Renal pelvis (tissue), 4 donors: ENCODE results near the gene OR7G2. TPM values are rescaled to one million over a fixed set of nuclear protein-coding genes. Genes with fewer than 3 reads are reported as not detected.
A peak's percentile ranks its signal among the peaks of the same experiment; 100 is the strongest.
"Not testable (repeated sequence)": the region's sequence is repeated elsewhere in the genome, so short reads cannot be mapped to it uniquely, and the experiment has no call there.

Source experiments
- DNase-seq: peaks from one replicate; pipeline ENCODE4 v3.0.0-alpha.2; 2013
- polyA plus RNA-seq, 3 donors: library from polyadenylated mRNA; unstranded; fragments of 120-200 nt; gene quantifications; one replicate each; pipeline ENCODE4 v1.2.1, GENCODE V29; 2013; ENCODE audit not compliant: insufficient read length in 3 of 3

The OR7G2 gene
- polyA plus RNA-seq, 3 donors = 0.06 to 0.13 (median 0.07) TPM

GRCh38 chr19:9075064-9075949 is 32.0 kb downstream of the OR7G2 start:
- peak; percentile 82 for DNase-seq

DNA sequence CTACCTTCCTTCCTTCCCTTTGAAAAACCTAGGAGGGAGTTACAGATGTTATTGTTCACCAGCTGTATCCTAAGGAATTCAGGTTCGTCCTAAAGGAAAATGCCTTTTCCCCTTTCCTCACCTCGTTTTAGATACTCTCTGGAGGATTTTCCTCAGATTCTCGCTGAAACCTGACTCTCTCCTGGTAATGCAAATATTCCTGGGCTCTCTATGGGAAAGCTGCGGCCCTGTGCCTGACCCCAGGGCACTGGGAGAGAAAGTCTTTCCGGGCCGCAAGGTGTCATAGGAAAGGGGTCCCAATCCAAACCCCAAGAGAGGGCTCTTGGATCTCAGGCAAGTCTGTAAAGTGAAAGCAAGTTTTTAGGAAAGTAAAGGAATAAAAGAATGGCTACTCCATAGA is 33.5 kb downstream of the OR7G2 start:
- DNase-seq = no peak

- not testable (repeated sequence) for DNase-seq
Observed at GRCh38 chr19:9071720-9072119, 35.6 kb downstream of the OR7G2 start.

- DNase-seq = no peak
Observed at GRCh38 chr19:9070066-9070465, 37.2 kb downstream of the OR7G2 start.

DNA sequence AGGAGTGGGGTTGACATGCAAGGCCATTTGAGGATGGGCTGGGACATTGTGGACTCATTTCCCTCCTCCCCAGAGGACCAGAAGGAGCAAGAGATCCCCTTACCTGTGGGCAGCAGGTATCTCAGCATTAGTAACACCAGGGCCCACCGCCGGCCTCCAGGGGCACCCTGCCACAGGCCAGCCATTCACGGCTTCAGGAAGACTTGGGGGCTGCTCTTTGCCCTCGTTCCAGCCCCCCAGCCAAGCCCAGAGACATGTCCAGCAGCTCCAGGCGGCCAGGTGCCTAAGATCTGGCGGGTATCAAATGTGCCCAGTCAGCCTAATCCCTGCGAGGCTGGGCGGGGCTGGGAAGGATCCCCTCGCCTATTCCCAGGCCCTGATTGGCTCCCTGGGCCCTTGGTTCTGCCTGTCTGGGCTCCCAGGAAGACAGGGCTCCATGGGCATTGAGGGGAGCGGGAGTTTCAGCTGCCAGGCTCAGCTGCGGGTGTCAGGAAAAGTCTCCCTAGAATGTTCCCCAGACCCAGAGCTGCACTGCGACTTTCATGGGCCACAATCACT is 41.7 kb downstream of the OR7G2 start:
- DNase-seq = no peak

GRCh38 chr19:9061879-9062278 is 45.4 kb downstream of the OR7G2 start:
- DNase-seq = no peak

DNA sequence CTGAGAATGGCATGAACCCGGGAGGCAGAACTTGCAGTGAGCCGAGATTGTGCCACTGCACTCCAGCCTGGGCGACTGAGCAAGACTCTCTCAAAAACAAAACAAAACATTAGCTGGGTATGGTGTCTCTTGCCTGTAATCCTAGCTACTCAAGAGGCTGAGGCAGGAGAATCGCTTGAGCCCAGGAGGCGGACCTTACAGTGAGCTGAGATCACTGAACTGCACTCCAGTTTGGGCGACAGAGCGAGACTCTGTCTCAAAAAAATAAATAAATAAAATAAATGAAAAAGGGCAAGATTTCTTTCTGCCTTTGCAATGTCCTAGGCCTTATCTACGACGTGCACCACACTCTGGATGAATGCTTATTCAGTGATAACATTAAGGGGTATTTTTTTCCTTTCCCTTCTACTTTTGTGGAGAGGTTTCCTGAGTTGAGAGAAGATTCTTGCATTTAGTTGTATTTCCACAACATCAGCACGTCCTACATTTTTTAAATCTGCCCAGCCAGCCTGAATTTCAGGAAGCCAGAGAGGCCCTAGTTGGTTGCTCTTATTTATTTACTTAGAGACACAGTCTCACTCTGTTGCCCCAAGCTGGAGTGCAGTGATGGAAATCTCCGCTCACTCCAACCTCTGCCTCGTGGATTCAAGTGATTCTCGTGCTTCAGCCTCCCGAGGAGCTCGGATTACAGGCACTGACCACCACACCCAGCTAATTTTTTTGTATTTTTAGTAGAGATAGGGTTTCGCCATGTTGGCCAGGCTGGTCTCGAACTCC is 46.5 kb downstream of the OR7G2 start:
- DNase-seq = peak; percentile 48

GRCh38 chr19:9058905-9059667 is 48.2 kb downstream of the OR7G2 start:
- DNase-seq = peak; percentile 92

DNA sequence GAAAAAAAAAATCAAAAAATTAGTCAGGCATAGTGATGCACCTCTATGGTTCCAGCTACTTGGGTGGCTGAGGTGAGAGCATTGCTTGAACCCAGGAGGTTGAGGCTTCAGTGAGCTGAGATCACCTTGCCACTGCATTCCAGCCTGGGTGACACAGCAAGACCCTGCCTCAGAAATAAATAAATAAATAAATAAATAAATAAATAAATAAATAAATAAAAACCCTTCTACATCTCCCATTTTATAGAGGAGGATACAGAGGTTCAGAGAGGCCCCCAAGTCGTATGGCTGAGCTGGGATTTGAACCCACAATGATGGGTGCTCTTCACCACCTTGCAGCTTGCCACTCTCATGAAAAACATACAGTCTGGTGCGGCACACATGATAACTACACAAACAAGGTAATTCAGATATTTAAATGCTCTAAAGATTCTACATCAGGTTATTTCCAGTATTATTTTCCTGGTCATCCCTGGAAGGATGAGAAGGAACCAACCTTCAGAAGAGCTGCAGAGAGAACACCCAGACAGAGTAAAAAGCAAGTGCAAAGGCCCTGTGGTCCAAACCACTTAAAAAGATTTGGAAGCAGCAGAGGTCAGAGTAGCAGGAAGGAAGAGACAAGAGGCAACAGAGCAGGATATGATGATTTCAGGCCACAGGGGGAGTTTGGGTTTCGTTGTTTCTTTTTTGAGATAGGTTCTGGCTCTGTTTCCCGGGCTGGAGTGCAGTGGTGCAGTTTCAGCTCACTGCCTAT is 49.6 kb downstream of the OR7G2 start:
- DNase-seq = no peak

DNA sequence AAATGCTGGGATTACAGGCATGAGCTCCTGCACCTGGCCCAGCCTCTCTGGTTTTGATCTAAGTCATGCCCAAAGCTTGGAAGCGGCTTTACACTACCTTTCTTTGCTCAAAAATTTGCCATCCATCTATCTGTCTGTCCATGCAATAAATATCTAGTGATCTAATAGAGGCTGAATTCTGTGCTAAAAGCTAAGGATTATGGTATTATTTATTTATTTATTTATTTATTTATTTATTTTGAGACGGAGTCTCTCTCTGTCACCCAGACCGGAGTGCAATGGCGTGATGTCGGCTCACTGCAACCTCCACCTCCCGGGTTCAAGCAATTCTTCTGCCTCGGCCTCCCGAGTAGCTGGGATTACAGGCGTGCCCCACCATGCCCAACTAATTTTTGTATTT is 51.1 kb downstream of the OR7G2 start:
- DNase-seq = not testable (repeated sequence)

DNA sequence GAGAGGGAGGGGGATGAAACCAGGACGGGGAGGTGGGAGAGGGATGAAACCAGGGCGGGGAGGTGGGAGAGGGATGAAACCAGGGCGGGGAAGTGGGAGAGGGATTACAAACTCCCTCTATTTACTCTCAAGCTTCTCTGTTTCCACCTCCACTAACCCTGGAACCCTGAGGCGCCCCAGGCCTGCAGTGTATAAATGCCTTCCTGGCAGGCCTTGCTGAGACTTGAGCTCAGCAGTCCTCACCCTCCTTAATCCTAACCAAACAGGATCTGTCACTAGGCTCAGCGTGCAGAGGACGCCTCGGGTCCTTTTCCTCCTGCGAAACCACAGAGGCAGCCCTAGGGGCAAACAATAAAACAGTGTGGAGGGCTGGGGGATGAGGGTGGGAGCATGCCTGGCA is 52.5 kb downstream of the OR7G2 start:
- peak; percentile 56 for DNase-seq

GRCh38 chr19:9054207-9054606 is 53.1 kb downstream of the OR7G2 start:
- no peak for DNase-seq

- not testable (repeated sequence) for DNase-seq
Observed at GRCh38 chr19:9053674-9054073, 53.6 kb downstream of the OR7G2 start.

DNA sequence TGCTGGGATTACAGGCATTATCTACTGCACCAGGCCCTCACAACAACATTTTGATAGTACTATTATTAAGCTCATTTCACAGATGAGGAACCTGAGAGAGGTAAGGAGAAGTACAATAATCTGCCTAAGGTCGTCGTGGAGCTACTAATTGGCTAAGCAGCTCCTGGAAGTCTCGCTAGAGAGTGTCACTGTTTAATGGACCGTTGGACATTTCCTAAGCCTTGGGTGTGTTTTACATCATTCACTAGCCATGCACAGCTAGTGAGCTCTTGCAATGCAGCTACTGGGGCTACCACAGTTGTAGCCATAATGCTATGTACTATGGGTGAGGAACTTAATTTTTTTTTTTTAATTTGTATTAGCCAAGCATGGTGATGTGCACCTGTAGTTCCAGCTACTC is 54.4 kb downstream of the OR7G2 start:
- DNase-seq = no peak

Other genes starting within 250 kb of the OR7G2 start
- gene MUC16, start 97.1 kb downstream of the OR7G2 start, polyA plus RNA-seq = under 1 TPM; 0.01 to 0.06 (median 0.04) TPM
- gene OR1M1, start 20.4 kb downstream of the OR7G2 start, polyA plus RNA-seq = under 1 TPM in 1 of 3 donors, not detected in 2; 0.06 TPM
- not detected for gene OR7G1, start 8.3 kb upstream of the OR7G2 start, polyA plus RNA-seq
- gene OR7G3, start 19.5 kb upstream of the OR7G2 start, polyA plus RNA-seq = not detected
- gene ZNF317, start 32.9 kb upstream of the OR7G2 start, polyA plus RNA-seq = 10 to 100 TPM; 37.8 to 43.4 (median 38.6) TPM
- gene OR7D2, start 71.5 kb upstream of the OR7G2 start, polyA plus RNA-seq = 1 to 10 TPM in 1 of 3 donors, under 1 TPM in 2; 0.06 to 2.0 (median 0.09) TPM
- under 1 TPM in 2 of 3 donors, not detected in 1; 0.06 to 0.07 TPM for gene OR7D4, start 112.1 kb upstream of the OR7G2 start, polyA plus RNA-seq
- gene OR7E24, start 143.5 kb upstream of the OR7G2 start, polyA plus RNA-seq = not detected
- 1 to 10 TPM; 5.8 to 8.5 (median 7.3) TPM for gene ZNF699, start 202.4 kb upstream of the OR7G2 start, polyA plus RNA-seq
- gene ZNF559, start 216.7 kb upstream of the OR7G2 start, polyA plus RNA-seq = 10 to 100 TPM; 53.4 to 72.9 (median 61.2) TPM